IPS DF 19.7 (cell line): ENCODE results near the gene BCAS1.

Experiments used
- DNase-seq: peaks from one replicate; pipeline ENCODE4 v3.0.0-alpha.2; 2013; ENCODE audit warnings: low read depth, low spot score

BCAS1 gene

GRCh38 chr20:53926428-53927028, 143.9 kb downstream of the BCAS1 start:
- DNase-seq: no peak

- no peak for DNase-seq
Measured at GRCh38 chr20:53925651-53926401, 144.6 kb downstream of the BCAS1 start.

GRCh38 chr20:53923566-53924369, 146.6 kb downstream of the BCAS1 start:
- no peak for DNase-seq

- DNase-seq: no peak
Measured at GRCh38 chr20:53922901-53923314, 147.5 kb downstream of the BCAS1 start.

GRCh38 chr20:53921443-53921973, 148.9 kb downstream of the BCAS1 start:
- no peak for DNase-seq

DNA sequence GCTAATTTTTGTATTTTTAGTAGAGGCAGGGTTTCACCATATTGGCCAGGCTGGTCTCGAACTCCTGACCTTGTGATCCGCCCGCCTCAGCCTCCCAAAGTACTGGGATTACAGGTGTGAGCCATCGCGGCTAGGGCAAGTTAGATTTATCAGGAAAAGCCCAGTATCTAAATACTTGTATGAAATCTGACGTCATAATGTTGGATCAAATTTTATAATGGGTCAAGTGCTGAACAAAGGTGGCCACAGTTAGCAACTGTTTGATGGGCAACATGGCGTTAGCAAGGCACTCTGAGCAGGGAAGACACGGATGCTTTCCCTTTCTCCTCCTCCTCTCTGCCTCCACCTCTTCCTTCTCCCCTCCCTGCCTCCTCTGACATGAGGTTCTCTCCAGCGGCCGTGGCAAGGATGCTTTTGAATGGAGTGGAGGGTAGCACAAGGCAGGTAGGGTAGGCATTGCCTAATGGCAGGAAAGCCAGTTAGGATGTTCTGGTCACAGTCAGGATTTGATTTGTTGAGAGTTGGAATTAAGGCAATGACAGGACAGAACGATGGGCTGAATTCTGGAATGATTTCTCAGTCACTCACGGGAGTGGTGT, 149.6 kb downstream of the BCAS1 start:
- no peak for DNase-seq

- no peak for DNase-seq
Measured at GRCh38 chr20:53919886-53920285, 150.5 kb downstream of the BCAS1 start.

DNA sequence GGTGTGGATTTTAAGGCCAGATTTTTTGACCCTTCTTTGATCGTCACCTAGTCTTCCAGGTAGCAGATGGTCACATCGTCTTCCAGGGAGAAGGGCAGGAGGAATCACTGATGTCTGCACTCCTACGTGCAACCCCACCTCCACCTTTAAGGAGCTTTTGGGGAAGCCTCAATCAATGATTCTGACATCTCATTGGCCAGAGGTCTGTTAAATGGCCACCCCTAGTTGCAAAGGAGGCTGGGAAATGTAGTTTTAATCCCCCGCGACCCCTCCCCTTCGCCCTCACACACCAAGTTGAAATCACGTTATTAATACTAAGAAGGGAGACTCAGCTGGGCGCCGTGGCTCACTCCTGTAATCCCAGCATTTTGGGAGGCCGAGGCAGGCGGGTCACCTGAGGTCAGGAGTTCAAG, 151.4 kb downstream of the BCAS1 start:
- DNase-seq: peak; percentile 93

DNA sequence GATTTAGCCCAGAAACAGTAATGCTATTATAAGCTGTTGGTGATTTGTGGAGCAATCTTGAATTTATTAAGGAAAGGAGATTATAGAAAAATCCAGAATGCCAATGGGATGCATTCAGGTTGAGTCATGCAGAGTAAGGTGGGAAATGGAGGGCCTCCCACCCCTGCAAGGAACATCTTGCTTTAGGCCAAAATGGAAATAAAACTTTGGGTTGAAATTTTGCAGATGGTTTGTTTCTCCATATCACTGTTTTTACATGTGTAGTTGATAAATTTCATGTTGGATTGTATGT, 152.4 kb downstream of the BCAS1 start:
- no peak for DNase-seq

- DNase-seq: no peak
Measured at GRCh38 chr20:53917145-53918019, 153.0 kb downstream of the BCAS1 start.

DNA sequence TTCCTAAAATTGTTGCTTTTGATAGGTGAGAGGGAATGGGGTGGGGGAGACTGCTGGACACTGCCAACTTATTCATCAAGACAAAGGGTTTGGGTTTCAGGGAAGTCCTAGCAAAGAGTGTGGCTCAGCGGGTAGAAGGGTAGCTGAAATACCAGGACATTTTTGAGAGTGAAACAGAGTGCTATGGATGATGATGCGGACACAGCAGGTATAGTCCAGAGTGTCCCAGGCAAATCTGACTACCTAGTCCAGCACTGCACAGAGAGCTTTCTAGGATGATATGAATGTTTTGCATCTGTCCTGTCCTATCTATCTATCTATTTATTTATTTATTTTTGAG, 154.3 kb downstream of the BCAS1 start:
- DNase-seq: no peak

DNA sequence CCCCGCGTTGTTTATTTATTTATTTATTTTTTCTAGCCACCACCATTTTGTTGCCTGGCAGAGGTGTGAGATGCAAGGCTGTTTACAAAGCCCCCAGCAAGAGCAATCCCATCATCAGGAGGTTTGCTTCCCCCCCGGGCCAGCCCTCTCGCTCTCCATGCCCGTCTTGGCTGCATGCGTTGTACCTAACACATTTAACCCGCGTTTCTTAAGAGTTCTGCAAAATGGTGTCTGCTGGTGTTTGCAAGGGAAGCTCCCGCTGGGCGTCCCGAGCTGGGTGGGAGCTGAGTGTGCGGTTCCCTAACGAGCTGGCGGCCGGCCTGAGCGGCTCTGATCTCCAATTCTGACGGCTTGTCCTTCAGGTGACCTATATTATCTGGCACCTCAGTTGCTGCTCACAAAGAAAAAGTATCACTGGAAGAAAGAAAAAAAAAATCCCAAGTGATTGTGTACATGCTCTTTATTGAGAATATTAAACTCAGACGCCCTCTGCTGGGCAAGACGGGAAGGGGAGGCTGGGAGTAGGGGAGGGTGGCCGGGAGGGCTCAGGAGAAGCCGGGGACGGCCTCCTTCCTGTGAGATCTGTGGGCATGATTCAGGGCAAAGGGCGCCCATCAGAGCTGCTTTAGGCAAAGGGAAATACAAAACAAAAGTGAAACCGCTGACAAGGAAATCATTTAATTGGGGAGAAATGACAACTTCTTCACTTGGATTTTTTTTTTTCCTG, 154.8 kb downstream of the BCAS1 start:
- no peak for DNase-seq

GRCh38 chr20:53914781-53915445, 155.5 kb downstream of the BCAS1 start:
- DNase-seq: no peak

DNA sequence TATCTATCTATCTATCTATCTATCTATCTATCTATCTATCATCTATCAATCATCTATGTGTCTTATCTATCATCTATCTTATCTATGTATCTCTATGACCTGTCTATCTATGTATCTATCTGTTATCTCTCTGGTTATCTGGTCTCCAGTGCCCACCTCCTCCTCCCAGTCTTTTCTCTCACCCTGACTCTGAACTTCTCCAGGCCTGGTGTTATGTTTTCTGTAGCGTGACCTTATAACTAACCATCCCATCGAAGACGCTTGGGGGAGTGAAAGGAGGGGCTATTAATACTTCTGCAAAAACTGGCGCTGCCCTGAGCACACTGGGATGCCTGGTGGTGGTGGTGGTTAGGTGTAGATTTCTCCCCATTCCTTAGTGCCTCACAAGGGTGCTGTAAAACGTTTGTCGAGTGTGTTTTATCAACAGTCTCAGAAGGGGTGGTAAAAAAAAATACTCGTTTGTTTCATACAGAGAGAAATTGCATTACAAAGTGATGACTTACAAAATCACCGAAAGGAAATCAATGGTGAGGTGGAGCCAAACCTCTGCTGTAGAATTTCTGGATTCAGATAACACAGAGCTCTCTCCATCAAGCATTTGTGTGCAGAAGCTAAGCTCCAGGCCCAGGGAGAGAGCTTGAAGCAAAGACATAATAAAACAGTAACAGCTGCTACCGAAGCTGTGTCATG, 156.2 kb downstream of the BCAS1 start:
- no peak for DNase-seq

GRCh38 chr20:53911301-53911700, 159.1 kb downstream of the BCAS1 start:
- no peak for DNase-seq

DNA sequence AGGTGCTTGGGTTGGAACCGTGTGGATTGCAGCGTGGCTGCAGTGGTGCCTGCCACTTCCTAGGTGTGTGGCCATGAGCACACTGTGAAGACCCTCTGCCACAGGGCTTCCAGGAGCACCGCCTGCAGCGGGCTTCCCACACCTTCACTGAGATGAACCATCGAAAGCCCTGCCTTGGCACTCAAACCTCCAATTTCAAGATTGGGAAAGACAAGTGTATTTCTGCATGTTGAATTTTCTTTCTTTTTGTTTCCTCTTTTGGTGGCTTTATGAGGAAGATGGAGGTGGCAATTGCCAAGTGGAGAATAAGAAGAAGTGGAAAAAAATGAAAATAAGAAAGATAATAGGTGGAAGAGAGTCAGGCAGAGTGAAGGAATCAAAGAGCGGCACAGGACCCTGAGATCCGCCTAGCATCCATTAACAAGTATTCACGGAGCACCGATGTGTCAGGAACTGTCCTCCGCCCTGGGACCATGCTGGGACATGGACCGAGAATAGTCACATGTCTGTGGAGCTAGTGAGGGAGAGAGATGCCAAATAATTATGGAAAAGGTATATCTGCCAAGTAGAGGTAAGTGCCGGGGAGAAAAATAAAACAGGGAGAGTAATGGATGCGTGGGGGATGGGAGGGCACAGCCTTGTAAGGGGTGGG, 159.9 kb downstream of the BCAS1 start:
- DNase-seq: no peak

GRCh38 chr20:53907968-53908751, 162.2 kb downstream of the BCAS1 start:
- no peak for DNase-seq

- no peak for DNase-seq
Measured at GRCh38 chr20:53905820-53906191, 164.6 kb downstream of the BCAS1 start.
